ENCODE measurements around the gene UBXN2A. TPM values are rescaled to one million over a fixed set of nuclear protein-coding genes. Genes with fewer than 3 reads are reported as not detected.

Gene UBXN2A
- total RNA-seq, 1 donor from 2014 or later: 19.0 TPM

DNA sequence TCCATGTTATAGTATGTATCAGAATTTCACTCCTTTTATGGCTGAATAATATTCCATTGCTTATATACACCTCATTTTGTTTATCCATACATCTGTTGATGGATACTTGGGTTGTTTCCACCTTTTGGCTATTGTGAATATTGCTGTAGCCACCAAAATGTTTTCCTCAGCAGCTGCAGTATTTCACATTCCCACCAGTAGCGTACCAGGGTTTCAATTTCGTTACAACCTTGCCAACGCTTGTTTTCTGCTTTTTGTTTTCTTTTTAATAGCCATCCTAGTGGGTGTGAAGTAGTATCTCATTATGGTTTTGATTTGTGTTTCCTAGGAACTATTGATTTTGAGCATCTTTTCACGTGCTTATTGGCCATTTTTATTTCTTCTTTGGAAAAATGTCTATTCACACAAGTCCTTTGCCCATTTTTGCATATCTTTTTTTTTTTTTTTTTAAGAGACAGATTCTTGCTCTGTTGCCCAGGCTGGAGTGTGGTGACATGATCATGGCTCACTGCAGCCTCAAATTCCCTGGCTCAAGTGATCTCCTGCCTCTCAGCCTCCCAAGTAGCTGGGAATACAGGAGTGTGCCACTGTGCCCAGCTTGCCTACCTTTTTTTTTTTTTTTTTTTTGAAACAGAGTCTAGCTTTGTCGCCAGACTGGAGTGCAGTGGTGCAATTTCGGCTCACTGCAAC, 14.2 kb downstream of the UBXN2A start:
- no peaks in the 10 kb centered on the region for H3K9me3 Mint-ChIP-seq (ENCODE audit: low read depth)
- H3K27me3 Mint-ChIP-seq (ENCODE audit: low read depth): no peaks in the 10 kb centered on the region
- DNase-seq (ENCODE audit: low spot score): no peak
- H3K27ac Mint-ChIP-seq (ENCODE audit: unreplicated experiment): no peak overlapping the region
- no peak overlapping the region for H3K4me3 Mint-ChIP-seq (ENCODE audit: unreplicated experiment)
- TF ChIP-seq CTCF (IDR thresholded peaks at IDR 0.05): no peak
- peaks cover 5% of the 10 kb centered on the region for H3K4me1 Mint-ChIP-seq (ENCODE audit: low read depth)
- H3K36me3 Mint-ChIP-seq (ENCODE audit: low read depth): no peaks in the 10 kb centered on the region

DNA sequence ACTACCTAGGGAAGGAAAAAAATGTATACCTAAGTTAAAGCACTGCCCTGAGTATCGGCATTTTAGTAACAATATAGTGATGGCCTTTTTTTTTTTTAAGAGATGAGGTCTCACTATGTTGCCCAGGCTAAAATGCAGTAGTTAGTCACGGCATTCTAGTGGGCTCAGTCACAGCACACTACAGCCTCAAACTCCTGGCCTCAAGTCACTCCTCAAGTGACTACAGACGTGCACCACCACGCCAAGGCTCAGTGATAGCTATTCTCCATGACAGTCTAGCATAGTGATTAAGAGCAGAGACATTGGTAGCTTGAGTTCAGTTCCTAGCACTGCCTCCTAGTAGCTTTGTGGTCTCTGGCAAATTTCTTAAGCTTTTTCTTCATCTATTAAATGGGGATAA, 27.6 kb downstream of the UBXN2A start:
- H3K9me3 Mint-ChIP-seq (ENCODE audit: low read depth): no peaks in the 10 kb centered on the region
- no peaks in the 10 kb centered on the region for H3K4me1 Mint-ChIP-seq (ENCODE audit: low read depth)
- DNase-seq (ENCODE audit: low spot score): no peak
- no peaks in the 10 kb centered on the region for H3K27me3 Mint-ChIP-seq (ENCODE audit: low read depth)
- no peak for TF ChIP-seq CTCF (IDR thresholded peaks at IDR 0.05)
- H3K27ac Mint-ChIP-seq (ENCODE audit: unreplicated experiment): no peak overlapping the region
- no peak overlapping the region for H3K4me3 Mint-ChIP-seq (ENCODE audit: unreplicated experiment)
- peaks cover 8% of the 10 kb centered on the region for H3K36me3 Mint-ChIP-seq (ENCODE audit: low read depth)

DNA sequence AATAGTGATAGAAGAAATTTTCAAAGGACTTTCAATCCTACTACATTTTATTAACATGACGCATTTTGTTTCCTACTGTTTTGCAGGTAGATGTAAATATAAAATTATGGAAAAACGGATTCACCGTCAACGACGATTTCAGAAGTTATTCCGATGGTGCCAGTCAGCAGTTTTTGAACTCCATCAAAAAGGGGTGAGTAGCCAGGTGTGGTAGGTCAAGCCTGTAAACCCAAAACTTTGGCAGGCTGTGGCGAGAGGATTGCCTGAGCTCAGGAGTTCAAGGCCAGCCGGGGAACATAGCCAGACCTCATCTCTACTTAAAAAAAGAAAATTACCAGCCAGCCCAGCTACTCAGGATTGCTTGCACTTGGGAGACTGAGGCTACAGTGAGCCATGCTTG, 36.6 kb downstream of the UBXN2A start:
- Mint-ChIP-seq H3K4me1 (ENCODE audit: low read depth) (no peaks in the 10 kb centered on the region), H3K27ac (ENCODE audit: unreplicated experiment) (no peak overlapping the region), H3K36me3 (ENCODE audit: low read depth) (peaks cover 10% of the 10 kb centered on the region), H3K27me3 (ENCODE audit: low read depth) (no peaks in the 10 kb centered on the region), H3K4me3 (ENCODE audit: unreplicated experiment) (no peak overlapping the region), H3K9me3 (ENCODE audit: low read depth) (no peaks in the 10 kb centered on the region)
- TF ChIP-seq CTCF (IDR thresholded peaks at IDR 0.05): no peak
- DNase-seq (ENCODE audit: low spot score): no peak

DNA sequence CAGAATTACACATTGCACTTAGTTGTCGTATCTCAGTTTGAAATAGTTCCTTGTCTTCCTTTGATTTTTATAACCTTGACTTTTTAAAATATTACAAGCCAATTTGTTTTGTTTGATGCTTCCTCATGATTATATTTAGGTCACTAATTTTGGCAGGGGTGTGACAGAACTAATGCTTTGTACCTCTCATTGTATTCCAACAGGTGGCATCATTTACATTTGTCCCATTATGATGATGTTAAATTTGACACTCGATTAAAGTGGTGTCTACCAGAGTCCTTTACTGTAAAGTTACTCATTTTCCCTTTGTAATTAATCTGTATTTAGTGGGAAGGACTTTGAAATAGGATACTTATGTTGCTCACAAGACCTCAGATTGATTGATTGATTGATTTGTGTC, 48.1 kb downstream of the UBXN2A start:
- DNase-seq (ENCODE audit: low spot score): no peak
- peak; percentile 73 for TF ChIP-seq CTCF (IDR thresholded peaks at IDR 0.05)
- H3K27me3 Mint-ChIP-seq (ENCODE audit: low read depth): no peaks in the 10 kb centered on the region
- no peak overlapping the region for H3K27ac Mint-ChIP-seq (ENCODE audit: unreplicated experiment)
- H3K36me3 Mint-ChIP-seq (ENCODE audit: low read depth): peaks cover 5% of the 10 kb centered on the region
- no peak overlapping the region for H3K4me3 Mint-ChIP-seq (ENCODE audit: unreplicated experiment)
- no peaks in the 10 kb centered on the region for H3K9me3 Mint-ChIP-seq (ENCODE audit: low read depth)
- no peaks in the 10 kb centered on the region for H3K4me1 Mint-ChIP-seq (ENCODE audit: low read depth)

GRCh38 chr2:23992931-23993330, 52.7 kb downstream of the UBXN2A start:
- DNase-seq (ENCODE audit: low spot score): no peak
- no peaks in the 10 kb centered on the region for H3K27me3 Mint-ChIP-seq (ENCODE audit: low read depth)
- no peak overlapping the region for H3K4me3 Mint-ChIP-seq (ENCODE audit: unreplicated experiment)
- no peak for TF ChIP-seq CTCF (IDR thresholded peaks at IDR 0.05)
- H3K4me1 Mint-ChIP-seq (ENCODE audit: low read depth): no peaks in the 10 kb centered on the region
- H3K9me3 Mint-ChIP-seq (ENCODE audit: low read depth): no peaks in the 10 kb centered on the region
- peaks cover 3% of the 10 kb centered on the region for H3K36me3 Mint-ChIP-seq (ENCODE audit: low read depth)
- H3K27ac Mint-ChIP-seq (ENCODE audit: unreplicated experiment): no peak overlapping the region
